ENCODE measurements around the gene ARAP1. TPM values are rescaled to one million over a fixed set of nuclear protein-coding genes. Genes with fewer than 3 reads are reported as not detected.

The ARAP1 gene
- total and polyA plus RNA-seq, 7 donors: 31.9 to 135 (median 61.5) TPM

- Histone ChIP-seq H3K4me3 (no peak overlapping the region), H3K27ac (no peak overlapping the region), H3K27me3 (no peaks in the 10 kb centered on the region), H3K9me3 (no peaks in the 10 kb centered on the region), H3K4me1 (no peaks in the 10 kb centered on the region), H3K36me3 (no peaks in the 10 kb centered on the region)
- TF ChIP-seq EP300 (IDR thresholded peaks at IDR 0.05) (no peak), CTCF (IDR thresholded peaks at IDR 0.05) (no peak), POLR2A (IDR thresholded peaks at IDR 0.05) (no peak), POLR2AphosphoS5 (IDR thresholded peaks at IDR 0.05) (no peak)
- intact Hi-C loops (cut with DNase I): no loop called here
- no peak for DNase-seq
- 80 to 84% methylated on average over 4 of the region's 4 CpGs for WGBS, 2 donors
These were observed 11.6 kb upstream of the ARAP1 start for GRCh38 chr11:72763823-72764222.

GRCh38 chr11:72762641-72763304, 10.6 kb upstream of the ARAP1 start:
- Histone ChIP-seq H3K27me3 (no peaks in the 10 kb centered on the region), H3K9me3 (no peaks in the 10 kb centered on the region), H3K4me1 (no peaks in the 10 kb centered on the region), H3K27ac (no peak overlapping the region), H3K36me3 (peaks cover 0 to 7% (median 0%) of the 10 kb centered on the region in 4 donors), H3K4me3 (no peak overlapping the region)
- no peak for DNase-seq
- intact Hi-C loops (cut with DNase I): no loop called here
- no peak for TF ChIP-seq POLR2AphosphoS5 (IDR thresholded peaks at IDR 0.05)
- no peak for TF ChIP-seq POLR2A (IDR thresholded peaks at IDR 0.05)
- TF ChIP-seq EP300 (IDR thresholded peaks at IDR 0.05): no peak
- TF ChIP-seq CTCF (IDR thresholded peaks at IDR 0.05): no peak
- 52 to 68% methylated on average over 5 of the region's 5 CpGs for WGBS, 2 donors

GRCh38 chr11:72760539-72761405, 8.6 kb upstream of the ARAP1 start:
- Histone ChIP-seq H3K4me3 (no peak overlapping the region), H3K27me3 (no peaks in the 10 kb centered on the region), H3K27ac (no peak overlapping the region), H3K36me3 (peaks cover 0 to 11% (median 0%) of the 10 kb centered on the region in 4 donors), H3K9me3 (no peaks in the 10 kb centered on the region), H3K4me1 (no peaks in the 10 kb centered on the region)
- no peak for DNase-seq
- TF ChIP-seq POLR2A (IDR thresholded peaks at IDR 0.05): no peak
- no peak for TF ChIP-seq EP300 (IDR thresholded peaks at IDR 0.05)
- TF ChIP-seq POLR2AphosphoS5 (IDR thresholded peaks at IDR 0.05): no peak
- no peak for TF ChIP-seq CTCF (IDR thresholded peaks at IDR 0.05)
- intact Hi-C loops (cut with DNase I): no loop called here
- 81 to 85% methylated on average over 8 of the region's 8 CpGs for WGBS, 2 donors

- Histone ChIP-seq H3K36me3 (peaks cover 0 to 11% (median 0%) of the 10 kb centered on the region in 4 donors), H3K9me3 (no peaks in the 10 kb centered on the region), H3K4me3 (no peak overlapping the region), H3K27ac (no peak overlapping the region), H3K27me3 (no peaks in the 10 kb centered on the region), H3K4me1 (no peaks in the 10 kb centered on the region)
- no peak for TF ChIP-seq POLR2AphosphoS5 (IDR thresholded peaks at IDR 0.05)
- no peak for TF ChIP-seq POLR2A (IDR thresholded peaks at IDR 0.05)
- TF ChIP-seq EP300 (IDR thresholded peaks at IDR 0.05): no peak
- TF ChIP-seq CTCF (IDR thresholded peaks at IDR 0.05): no peak
- DNase-seq: no peak
- intact Hi-C loops (cut with DNase I): no loop called here
- 63 to 67% methylated on average over 8 of the region's 8 CpGs for WGBS, 2 donors
These were observed 7.3 kb upstream of the ARAP1 start for GRCh38 chr11:72759468-72759985.

Measured in sigmoid colon (tissue), 7 donors.